HG03139 (cell line): Measurements from ENCODE around the gene ATAD3A.
"Not testable (repeated sequence)": the region's sequence is repeated elsewhere in the genome, so short reads cannot be mapped to it uniquely, and the experiment has no call there.

Experiments used
- ATAC-seq: cut with Tn5 transposase; IDR thresholded peaks from one replicate; pipeline ENCODE4 v1.9.1; 2021; ENCODE audit not compliant: unreplicated experiment

ATAD3A gene

GRCh38 chr1:1522536-1522935, 10.6 kb downstream of the ATAD3A start:
- ATAC-seq = not testable (repeated sequence)

- ATAC-seq = not testable (repeated sequence)
Observed at GRCh38 chr1:1523226-1523625, 11.3 kb downstream of the ATAD3A start.

- ATAC-seq = not testable (repeated sequence)
Observed at GRCh38 chr1:1523651-1524050, 11.7 kb downstream of the ATAD3A start.

GRCh38 chr1:1524750-1525383, 12.9 kb downstream of the ATAD3A start:
- not testable (repeated sequence) for ATAC-seq

- not testable (repeated sequence) for ATAC-seq
Observed at GRCh38 chr1:1526476-1526875, 14.5 kb downstream of the ATAD3A start.

- ATAC-seq = no peak
Observed at GRCh38 chr1:1527092-1527816, 15.3 kb downstream of the ATAD3A start.

- no peak for ATAC-seq
Observed at GRCh38 chr1:1528301-1529267, 16.6 kb downstream of the ATAD3A start.

GRCh38 chr1:1529321-1529720, 17.4 kb downstream of the ATAD3A start:
- no peak for ATAC-seq

- ATAC-seq = no peak
Observed at GRCh38 chr1:1529936-1530335, 18.0 kb downstream of the ATAD3A start.

- ATAC-seq = no peak
Observed at GRCh38 chr1:1531947-1532346, 20.0 kb downstream of the ATAD3A start.

- ATAC-seq = not testable (repeated sequence)
Observed at GRCh38 chr1:1533176-1533893, 21.4 kb downstream of the ATAD3A start.

- not testable (repeated sequence) for ATAC-seq
Observed at GRCh38 chr1:1533894-1534291, 21.9 kb downstream of the ATAD3A start.

- no peak for ATAC-seq
Observed at GRCh38 chr1:1534401-1535154, 22.6 kb downstream of the ATAD3A start.

GRCh38 chr1:1535201-1536018, 23.4 kb downstream of the ATAD3A start:
- ATAC-seq = no peak

GRCh38 chr1:1536019-1536937, 24.3 kb downstream of the ATAD3A start:
- ATAC-seq = no peak

GRCh38 chr1:1536938-1537546, 25.1 kb downstream of the ATAD3A start:
- ATAC-seq = no peak

- no peak for ATAC-seq
Observed at GRCh38 chr1:1537626-1538250, 25.8 kb downstream of the ATAD3A start.
